Cardiac fibroblast (primary cell): ENCODE results near the gene BCAN.

Source experiments
- DNase-seq, 2 donors: peaks; one replicate each; pipeline versions ENCODE4 v3.0.0 to v3.0.0-alpha.2; 2010; ENCODE audit warnings: low read depth in 2 of 2
- H3K4me3 ChIP-seq, 2 donors: replicated peaks in 1 of 2; 1 replicate in 1 of 2; 2 replicates in 1 of 2; pipeline ENCODE4 v1.5.1; 2011; ENCODE audit warnings: low read depth in 2 of 2, low read length in 2 of 2, mild to moderate bottlenecking in 2 of 2, moderate library complexity in 1 of 2
- CTCF ChIP-seq: IDR thresholded peaks from one replicate; pipeline ENCODE4 v1.5.1; 2011; ENCODE audit warnings: low read depth, mild to moderate bottlenecking, low read length, inconsistent platforms

BCAN gene

GRCh38 chr1:156632355-156632754, 9.6 kb upstream of the BCAN start:
- TF ChIP-seq CTCF: no peak
- DNase-seq: no peak
- H3K4me3 ChIP-seq: no peak overlapping the region

- H3K4me3 ChIP-seq: no peak overlapping the region
- no peak for TF ChIP-seq CTCF
- no peak for DNase-seq
Observed at GRCh38 chr1:156638189-156638985, 3.5 kb upstream of the BCAN start.

GRCh38 chr1:156639601-156640101, 2.3 kb upstream of the BCAN start:
- DNase-seq: no peak
- no peak for TF ChIP-seq CTCF
- no peak overlapping the region for H3K4me3 ChIP-seq

DNA sequence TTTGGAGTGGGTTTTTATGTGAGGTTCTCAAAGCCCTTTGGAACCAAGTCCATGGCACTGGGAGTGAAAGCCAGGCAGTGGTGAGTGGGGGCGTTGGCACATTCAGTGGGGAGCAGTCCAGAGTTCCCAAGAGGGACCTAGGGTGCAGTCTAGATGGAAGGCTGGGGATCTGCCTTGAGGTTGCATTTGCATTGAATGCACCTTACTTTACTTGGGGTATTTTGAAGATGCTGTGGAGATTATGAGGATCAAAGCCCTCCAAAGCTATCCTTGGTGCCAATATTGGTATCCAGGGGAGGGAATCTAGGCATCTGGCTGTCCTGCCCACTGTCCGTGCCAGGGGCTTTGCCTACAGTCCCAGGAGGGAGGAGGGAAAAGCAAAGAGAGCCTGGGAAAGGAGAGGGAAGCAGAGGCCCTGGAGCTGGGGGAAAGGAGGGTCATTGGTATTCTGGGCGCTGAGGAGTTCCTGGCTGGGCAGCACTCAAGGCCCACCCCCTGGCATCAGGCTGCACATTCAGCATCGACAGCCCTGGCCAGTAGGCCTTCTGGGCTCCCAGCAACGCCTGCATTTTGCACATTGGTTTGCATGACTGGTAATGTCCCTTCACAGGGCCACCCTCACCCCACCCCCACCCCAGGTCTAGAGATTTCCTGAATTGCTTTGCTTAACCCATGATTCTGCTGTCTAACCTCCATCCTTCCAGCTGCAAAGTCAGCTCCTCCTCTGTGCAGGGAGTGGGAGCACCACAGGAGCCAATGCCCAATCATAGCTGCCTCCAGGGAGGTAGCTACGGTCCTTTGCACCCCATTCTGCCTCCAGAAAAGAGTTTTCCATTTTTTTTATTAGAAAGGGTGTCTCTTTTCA, 843 bp upstream of the BCAN start:
- TF ChIP-seq CTCF: no peak
- no peak overlapping the region for H3K4me3 ChIP-seq
- DNase-seq: no peak

GRCh38 chr1:156642265-156643048, 540 bp downstream of the BCAN start:
- no peak for TF ChIP-seq CTCF
- DNase-seq: no peak
- H3K4me3 ChIP-seq: no peak overlapping the region

GRCh38 chr1:156643049-156643777, 1.3 kb downstream of the BCAN start:
- DNase-seq: no peak
- no peak for TF ChIP-seq CTCF
- no peak overlapping the region for H3K4me3 ChIP-seq
